ENCODE measurements around the gene RBM4B. TPM values are rescaled to one million over a fixed set of nuclear protein-coding genes. Genes with fewer than 3 reads are reported as not detected.

RBM4B gene
- total RNA-seq, 6 donors from 2014 or later = 7.3 to 27.2 (median 13.9) TPM

- peaks cover 0 to 2% (median under 1%) of the 10 kb centered on the region in 4 donors for H3K4me1 ChIP-seq
- no peak overlapping the region for H3K27ac ChIP-seq
- no peak for ATAC-seq (ENCODE audit: low FRiP score in 2 of 2)
- H3K27me3 ChIP-seq = no peaks in the 10 kb centered on the region
- WGBS, 2 donors = 78 to 85% methylated on average over 4 to 8 of the region's 8 CpGs
- no peaks in the 10 kb centered on the region for H3K36me3 ChIP-seq
- H3K4me3 ChIP-seq = no peak overlapping the region
- DNase-seq = no peak
- TF ChIP-seq POLR2A (IDR thresholded peaks at IDR 0.05) (no peak), POLR2AphosphoS5 (IDR thresholded peaks at IDR 0.05) (no peak), EP300 (IDR thresholded peaks at IDR 0.05) (no peak), CTCF (IDR thresholded peaks at IDR 0.05) (no peak)
- no peaks in the 10 kb centered on the region for H3K9me3 ChIP-seq
Observed at GRCh38 chr11:66683877-66684276, 6.2 kb upstream of the RBM4B start.

- H3K36me3 ChIP-seq = no peaks in the 10 kb centered on the region
Observed at GRCh38 chr11:66680966-66681645, 3.4 kb upstream of the RBM4B start.

GRCh38 chr11:66676931-66677598 is 622 bp downstream of the RBM4B start:
- no peaks in the 10 kb centered on the region for H3K36me3 ChIP-seq
- H3K27ac ChIP-seq = peak overlapping the region; percentile 89 to 98 (median 96)
- no peaks in the 10 kb centered on the region for H3K9me3 ChIP-seq
- no peak for TF ChIP-seq POLR2A (IDR thresholded peaks at IDR 0.05)
- TF ChIP-seq EP300 (IDR thresholded peaks at IDR 0.05) = no peak
- no peak for TF ChIP-seq POLR2AphosphoS5 (IDR thresholded peaks at IDR 0.05)
- TF ChIP-seq CTCF (IDR thresholded peaks at IDR 0.05) = no peak
- peak overlapping the region; percentile 31 to 91 (median 82) for H3K4me3 ChIP-seq
- ATAC-seq (ENCODE audit: low FRiP score in 2 of 2) (no peak), DNase-seq (no peak)
- no peaks in the 10 kb centered on the region for H3K27me3 ChIP-seq
- H3K4me1 ChIP-seq = peaks cover 32 to 51% (median 40%) of the 10 kb centered on the region in 4 donors
- WGBS, 2 donors = 8 to 9% methylated on average over 22 to 27 of the region's 27 CpGs

More at GRCh38 chr11:66680966-66681645, 3.4 kb upstream of the RBM4B start:
- WGBS, 2 donors = 89 to 92% methylated on average over 7 of the region's 7 CpGs
- H3K27ac ChIP-seq = no peak overlapping the region
- no peak for ATAC-seq (ENCODE audit: low FRiP score in 2 of 2)
- H3K27me3 ChIP-seq = no peaks in the 10 kb centered on the region
- H3K4me1 ChIP-seq = peaks cover 12 to 24% (median 14%) of the 10 kb centered on the region in 4 donors
- DNase-seq = no peak
- no peaks in the 10 kb centered on the region for H3K9me3 ChIP-seq
- H3K4me3 ChIP-seq = no peak overlapping the region
- no peak for TF ChIP-seq EP300 (IDR thresholded peaks at IDR 0.05)
- TF ChIP-seq CTCF (IDR thresholded peaks at IDR 0.05) = no peak
- no peak for TF ChIP-seq POLR2A (IDR thresholded peaks at IDR 0.05)
- TF ChIP-seq POLR2AphosphoS5 (IDR thresholded peaks at IDR 0.05) = no peak

GRCh38 chr11:66676282-66676919 is 1.3 kb downstream of the RBM4B start:
- Histone ChIP-seq H3K27ac (no peak overlapping the region), H3K4me1 (peaks cover 32 to 51% (median 40%) of the 10 kb centered on the region in 4 donors)
- WGBS, 2 donors = 64 to 67% methylated on average over 16 of the region's 16 CpGs

More at GRCh38 chr11:66676282-66676919, 1.3 kb downstream of the RBM4B start:
- H3K36me3 ChIP-seq = no peaks in the 10 kb centered on the region
- no peaks in the 10 kb centered on the region for H3K27me3 ChIP-seq
- TF ChIP-seq EP300 (IDR thresholded peaks at IDR 0.05) (no peak), POLR2A (IDR thresholded peaks at IDR 0.05) (no peak), CTCF (IDR thresholded peaks at IDR 0.05) (no peak), POLR2AphosphoS5 (IDR thresholded peaks at IDR 0.05) (no peak)
- peak overlapping the region in 1 of 4 donors; percentile 91 for H3K4me3 ChIP-seq
- DNase-seq = no peak
- ATAC-seq (ENCODE audit: low FRiP score in 2 of 2) = no peak
- no peaks in the 10 kb centered on the region for H3K9me3 ChIP-seq

Data from upper lobe of left lung (tissue), 6 donors.